ENCODE measurements around the gene GOLGA1.

GOLGA1 gene

DNA sequence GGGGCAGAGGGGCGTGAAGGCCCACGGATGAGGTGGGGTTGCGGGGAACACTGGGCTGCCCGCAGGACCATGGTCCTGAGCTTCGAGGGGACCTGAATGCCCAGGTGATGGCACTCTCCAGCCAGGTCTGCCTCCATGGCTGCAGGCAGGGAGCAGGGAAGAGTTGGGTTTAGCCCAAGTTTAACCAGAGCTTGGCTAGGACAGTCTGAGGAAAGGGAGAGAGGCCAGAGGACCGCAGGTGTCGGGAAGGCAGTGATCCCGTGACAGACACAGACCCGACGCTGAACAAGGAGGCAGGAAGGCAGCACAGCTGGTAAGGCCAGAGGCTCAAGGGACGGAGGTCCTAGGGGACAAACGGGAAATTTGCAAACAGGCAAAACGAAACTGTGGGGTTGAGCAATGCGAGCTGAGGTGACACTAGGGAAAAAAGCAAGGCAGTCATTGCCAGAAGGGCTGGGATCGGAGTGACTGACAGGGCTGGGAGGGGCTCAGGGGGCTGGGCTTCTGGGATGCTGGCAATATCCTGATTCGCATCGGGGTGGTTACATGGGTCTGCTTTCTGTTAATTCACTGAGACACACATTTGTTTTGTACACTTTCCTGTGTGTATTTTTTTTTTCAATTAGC, 53.9 kb downstream of the GOLGA1 start:
- no peak for DNase-seq (ENCODE audit: extremely low read depth in 1 of 2, low read depth in 1 of 2)

DNA sequence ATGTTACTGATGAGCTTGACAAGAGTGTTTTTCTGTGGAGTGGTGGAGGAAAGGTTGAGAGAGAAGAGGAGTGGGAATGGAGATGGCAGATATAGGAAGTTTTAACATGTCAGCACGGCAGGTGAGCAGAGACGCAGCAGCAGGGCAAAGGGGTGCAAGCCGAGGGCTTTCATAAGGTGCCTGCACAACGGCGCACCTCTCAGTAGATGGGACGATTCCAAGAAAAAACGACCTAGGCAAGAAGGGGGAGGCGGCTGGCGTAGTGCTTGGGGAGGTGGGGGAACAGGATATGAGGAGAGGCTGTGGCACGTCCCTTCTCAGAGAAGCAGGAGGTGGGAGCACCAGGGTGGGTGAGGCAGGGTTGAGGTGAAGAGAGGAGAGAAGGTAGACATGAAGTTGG, 54.4 kb downstream of the GOLGA1 start:
- DNase-seq (ENCODE audit: extremely low read depth in 1 of 2, low read depth in 1 of 2), result no peak

DNA sequence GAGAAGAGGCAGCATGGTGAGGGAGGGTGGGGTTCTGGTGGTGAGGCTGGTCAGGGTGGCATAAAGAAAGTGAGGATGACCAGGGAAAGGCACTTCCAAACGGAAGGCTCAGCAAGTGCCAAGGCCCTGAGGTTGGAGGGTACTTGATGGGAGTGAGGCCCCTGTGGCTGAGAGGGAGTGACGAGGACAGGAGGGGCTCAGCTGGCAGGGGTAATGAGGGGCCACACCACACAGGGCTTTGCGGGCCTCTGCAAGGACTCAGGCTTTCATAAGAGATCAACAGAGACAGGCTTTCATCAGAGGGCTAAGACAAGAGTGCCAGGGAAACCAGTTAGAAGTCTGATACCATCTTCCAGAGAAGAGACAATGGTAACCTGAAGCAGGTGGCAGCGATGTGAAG, 55.3 kb downstream of the GOLGA1 start:
- DNase-seq (ENCODE audit: extremely low read depth in 1 of 2, low read depth in 1 of 2), result no peak

DNA sequence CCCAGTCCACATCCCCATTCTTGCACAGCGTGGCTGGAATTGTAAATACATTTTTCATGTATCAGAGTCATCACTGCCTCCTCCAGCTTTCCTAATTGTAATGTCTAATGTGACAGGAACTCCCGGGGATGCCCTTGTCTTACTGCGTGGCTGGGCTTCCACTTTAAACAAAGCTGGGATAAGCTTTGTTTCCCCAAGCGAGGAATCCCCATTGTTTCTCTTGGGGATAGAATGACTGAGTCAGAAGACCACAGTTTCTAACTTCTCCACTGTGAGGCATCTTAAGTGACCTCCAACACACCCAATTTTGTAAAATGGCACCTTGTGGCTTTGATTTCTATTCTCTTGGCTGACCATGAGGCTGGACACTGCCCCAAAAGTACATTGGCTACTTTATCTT, 56.5 kb downstream of the GOLGA1 start:
- DNase-seq (ENCODE audit: extremely low read depth in 1 of 2, low read depth in 1 of 2), result no peak

DNA sequence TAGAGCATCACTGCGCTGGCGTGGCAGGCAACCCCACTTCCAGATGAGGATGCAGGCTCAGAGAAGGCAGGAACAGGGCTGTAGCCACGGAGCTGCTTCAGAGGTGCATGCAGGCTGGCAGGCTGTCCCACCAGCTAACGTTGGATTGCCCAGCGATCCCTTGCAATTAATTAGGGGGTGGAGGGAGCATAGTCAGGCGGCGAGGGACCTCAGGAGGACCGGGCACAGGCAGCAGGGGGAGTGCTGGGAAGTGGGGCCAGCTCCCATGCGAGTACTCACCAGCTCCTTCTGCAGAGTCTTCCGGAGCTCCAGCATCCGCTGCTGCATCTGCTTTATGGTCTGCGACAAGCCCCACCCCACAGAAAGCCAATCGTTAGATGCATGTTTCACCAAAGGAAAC, 58.7 kb downstream of the GOLGA1 start:
- no peak for DNase-seq (ENCODE audit: extremely low read depth in 1 of 2, low read depth in 1 of 2)

DNA sequence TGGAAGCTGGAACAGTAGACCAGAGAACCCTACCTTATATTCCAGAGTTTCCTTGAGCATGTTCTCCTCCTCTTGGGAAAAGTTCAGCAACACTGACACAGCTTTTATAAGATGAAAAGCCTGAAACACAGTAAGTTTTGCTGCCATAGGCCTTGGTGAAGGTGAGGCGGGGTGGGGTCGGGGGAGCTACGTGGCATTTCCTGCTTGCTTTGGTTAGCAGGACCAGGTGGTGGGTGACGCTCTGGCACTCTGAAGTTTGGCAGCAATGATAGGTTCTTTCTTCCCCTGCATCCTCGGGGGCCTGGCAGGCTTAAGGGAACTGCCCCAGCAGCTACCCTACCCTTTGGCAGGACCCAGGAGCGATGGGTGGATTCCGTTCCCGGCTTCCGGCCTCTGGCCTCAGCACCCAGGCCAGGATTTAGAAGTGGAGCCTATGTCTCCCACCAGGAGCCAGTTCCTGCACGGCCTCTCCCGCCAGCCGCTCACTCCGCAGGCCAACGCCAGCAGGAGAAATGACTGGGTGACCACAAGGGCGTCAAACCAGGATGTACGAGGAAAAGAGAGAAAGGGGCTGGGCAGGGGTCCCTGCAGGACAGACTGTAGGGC, 59.6 kb downstream of the GOLGA1 start:
- DNase-seq (ENCODE audit: extremely low read depth in 1 of 2, low read depth in 1 of 2), result no peak

DNA sequence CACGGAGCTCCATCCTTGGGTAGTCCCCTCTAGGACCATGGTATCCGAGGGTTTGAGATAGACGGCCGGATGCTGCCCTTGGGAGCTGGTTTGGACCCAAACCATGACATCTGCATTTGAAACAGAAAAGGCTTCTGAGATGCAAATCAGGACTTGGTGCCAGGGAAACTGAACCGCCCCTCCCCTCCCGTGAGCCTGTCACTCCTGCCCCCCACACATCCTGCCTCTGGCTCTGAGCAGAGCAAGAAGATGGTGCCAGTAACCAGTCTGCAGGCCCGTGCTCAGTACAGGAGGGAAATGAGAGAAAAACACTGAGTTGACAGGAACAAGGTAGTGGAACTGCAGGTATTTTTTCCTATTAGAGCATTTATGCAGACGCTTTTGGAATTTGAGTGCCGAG, 60.4 kb downstream of the GOLGA1 start:
- no peak for DNase-seq (ENCODE audit: extremely low read depth in 1 of 2, low read depth in 1 of 2)

DNA sequence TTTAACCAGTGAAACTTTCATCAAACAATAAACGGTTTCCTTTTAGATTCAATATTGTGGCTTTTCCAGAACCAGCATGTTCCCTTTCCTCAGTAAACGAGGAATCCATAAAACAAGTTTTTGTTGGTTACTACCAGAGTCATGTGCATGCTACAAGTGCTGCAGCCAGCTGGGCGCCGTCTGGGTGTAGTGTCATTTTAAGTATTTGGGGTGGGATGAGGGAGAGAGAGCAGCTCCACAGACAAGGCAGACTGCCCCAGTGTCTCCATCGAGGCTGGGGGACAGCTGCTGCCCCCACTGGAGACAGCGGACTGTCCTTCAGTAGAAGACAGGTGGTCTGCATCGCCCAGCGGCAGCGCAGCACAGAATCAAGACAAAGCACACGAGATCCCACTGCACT, 61.7 kb downstream of the GOLGA1 start:
- no peak for DNase-seq (ENCODE audit: extremely low read depth in 1 of 2, low read depth in 1 of 2)

DNA sequence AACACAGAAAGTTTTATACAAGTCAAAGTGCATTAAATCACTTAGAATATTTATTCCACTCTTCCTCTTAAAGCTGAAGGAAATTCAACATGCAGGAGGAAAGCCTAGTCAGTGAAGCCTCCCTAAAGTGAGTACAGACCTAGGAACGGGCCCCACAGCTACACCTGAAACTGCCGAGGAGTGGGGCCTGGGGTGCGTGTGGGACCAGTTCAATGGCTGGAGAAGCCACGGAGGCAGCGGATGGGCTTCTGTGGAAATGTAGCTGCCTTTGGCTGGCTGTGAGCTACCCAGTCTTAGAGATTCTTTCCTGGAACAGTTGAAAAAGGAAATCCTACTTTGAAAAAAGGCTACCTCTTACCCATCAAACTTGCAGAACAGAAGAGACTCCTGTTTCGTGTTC, 62.4 kb downstream of the GOLGA1 start:
- no peak for DNase-seq (ENCODE audit: extremely low read depth in 1 of 2, low read depth in 1 of 2)

DNA sequence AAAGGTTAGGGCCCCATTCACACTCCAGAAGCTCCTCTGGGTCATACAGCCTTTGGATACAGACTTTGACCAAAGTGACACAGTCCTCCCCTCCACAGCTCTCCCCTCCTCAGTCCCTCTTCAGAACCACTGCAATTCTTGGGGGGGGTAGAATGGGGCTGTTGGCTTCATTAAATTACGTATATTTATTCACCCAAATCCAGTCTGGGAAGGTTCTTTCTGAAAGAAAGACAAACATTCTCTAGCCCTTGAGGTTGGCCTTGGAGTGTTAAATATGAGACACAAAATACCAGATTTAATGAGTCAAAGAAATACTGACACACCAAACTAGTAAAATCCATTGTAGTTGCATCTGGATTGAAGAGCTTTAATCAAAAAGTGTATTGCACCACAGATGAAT, 62.9 kb downstream of the GOLGA1 start:
- no peak for DNase-seq (ENCODE audit: extremely low read depth in 1 of 2, low read depth in 1 of 2)

DNA sequence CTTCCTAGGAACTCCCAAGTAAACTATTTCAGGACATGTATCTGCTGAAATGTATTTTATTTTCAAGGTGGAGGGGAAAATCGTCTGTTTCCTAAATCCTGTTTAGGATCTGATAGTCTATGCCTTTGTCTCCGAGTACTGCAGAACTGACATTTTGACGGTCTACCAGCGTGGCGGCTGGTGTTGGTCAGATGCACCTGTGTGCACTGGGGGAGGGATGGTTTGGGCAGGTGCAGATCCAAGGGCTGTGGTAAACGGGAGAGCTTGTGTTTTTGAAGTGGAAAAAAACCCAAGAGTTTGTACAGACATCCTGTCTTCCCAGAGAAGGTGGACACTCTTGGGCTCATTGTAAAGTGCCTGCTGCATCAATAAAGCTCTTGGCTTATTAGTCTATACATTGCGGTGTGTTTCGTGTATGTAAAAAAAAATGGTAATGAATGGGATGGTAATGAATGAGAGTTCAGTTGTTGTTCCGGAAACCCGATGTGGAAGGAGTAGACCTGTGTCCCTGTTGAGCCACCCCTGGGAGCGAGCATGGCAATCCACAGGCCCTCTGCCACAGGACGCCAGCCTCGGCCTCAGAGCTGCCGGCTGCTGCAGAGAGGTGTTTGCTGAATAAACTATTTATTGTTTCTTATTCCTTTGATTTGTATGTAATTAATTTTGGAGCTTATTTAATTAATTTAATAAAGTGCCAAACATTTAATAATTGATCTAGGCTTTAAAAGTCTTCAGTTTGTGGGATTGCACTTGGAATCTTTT, 63.7 kb downstream of the GOLGA1 start:
- DNase-seq (ENCODE audit: extremely low read depth in 1 of 2, low read depth in 1 of 2), result no peak

DNA sequence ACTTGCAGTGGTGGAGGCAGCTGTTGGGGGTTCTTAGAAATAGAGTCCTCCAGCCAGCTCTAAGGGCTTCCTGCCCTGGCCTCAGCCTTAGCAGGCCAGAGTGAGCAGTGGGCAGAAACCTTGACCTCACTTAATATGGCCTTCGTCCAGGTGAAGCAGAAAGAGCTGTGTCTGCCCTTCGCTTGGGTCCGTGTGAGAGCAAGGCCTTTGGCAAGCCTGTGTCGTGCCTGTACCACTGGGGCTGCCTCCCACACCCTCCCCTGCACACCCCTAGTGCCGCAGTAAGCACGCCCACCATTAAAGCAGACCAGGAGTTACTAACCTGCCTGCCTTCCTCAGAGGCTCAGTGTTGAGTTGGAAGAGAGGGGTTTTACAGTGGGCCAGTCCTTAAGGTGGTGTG, 65.4 kb downstream of the GOLGA1 start:
- no peak for DNase-seq (ENCODE audit: extremely low read depth in 1 of 2, low read depth in 1 of 2)

DNA sequence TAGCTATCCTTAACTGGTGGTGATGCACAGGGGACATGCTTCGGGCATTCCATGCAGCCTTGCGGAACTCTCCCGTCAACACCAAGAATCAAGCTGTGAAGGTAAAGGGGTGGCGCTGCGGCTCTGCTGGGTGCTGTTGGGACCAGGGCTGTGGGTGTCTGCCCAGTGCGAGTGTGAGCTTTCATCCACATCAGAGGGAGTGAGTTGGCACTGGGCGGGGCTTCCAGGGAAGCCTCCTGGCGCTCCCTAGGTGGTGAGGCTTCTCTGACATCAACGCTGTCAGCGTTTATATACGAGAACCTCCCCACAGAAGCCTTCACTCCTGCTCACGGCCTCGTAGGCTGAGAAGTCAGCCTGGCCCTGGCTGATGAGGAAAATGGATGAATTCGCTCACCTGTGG, 67.2 kb downstream of the GOLGA1 start:
- DNase-seq (ENCODE audit: extremely low read depth in 1 of 2, low read depth in 1 of 2), result no peak

DNA sequence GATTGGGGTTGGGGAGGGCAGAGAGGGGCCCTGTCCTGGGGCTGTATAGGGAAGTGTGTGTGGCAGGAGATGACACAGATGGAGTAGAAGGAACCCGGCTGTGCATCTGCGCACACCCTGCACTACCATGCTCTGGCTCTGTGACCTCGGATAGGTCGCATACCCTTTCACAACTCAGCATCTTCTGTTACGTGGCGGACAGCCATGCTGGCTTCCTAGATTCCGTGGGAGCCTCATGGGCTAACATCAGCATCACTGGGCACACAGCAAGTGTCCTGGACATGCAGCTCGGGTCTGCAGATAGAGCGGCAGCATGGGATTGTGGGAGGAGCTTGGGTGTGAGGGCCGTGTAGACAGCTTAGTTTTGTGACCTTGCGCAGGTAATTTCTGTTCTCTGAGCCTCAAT, 69.7 kb downstream of the GOLGA1 start:
- DNase-seq (ENCODE audit: extremely low read depth in 1 of 2, low read depth in 1 of 2), result no peak

DNA sequence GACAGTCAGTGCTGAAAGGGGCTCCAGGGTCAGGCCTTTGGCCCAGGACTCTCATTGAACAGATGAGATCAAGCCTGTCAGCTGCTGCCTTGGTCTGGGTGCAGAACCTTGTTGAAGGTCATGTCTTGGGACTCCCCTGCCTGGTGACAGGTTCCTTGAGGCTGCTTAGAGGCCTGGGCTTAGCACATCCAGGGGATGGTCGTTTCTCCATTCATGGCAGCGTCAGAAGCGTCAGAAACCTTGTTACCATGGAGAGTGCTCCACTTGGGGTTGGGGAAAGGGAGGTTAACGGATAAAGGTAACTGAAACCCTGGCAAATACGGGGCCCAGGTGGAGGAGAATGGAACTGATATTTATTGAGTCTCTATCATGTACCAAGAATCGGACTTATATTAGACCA, 70.2 kb downstream of the GOLGA1 start:
- DNase-seq (ENCODE audit: extremely low read depth in 1 of 2, low read depth in 1 of 2), result no peak

DNA sequence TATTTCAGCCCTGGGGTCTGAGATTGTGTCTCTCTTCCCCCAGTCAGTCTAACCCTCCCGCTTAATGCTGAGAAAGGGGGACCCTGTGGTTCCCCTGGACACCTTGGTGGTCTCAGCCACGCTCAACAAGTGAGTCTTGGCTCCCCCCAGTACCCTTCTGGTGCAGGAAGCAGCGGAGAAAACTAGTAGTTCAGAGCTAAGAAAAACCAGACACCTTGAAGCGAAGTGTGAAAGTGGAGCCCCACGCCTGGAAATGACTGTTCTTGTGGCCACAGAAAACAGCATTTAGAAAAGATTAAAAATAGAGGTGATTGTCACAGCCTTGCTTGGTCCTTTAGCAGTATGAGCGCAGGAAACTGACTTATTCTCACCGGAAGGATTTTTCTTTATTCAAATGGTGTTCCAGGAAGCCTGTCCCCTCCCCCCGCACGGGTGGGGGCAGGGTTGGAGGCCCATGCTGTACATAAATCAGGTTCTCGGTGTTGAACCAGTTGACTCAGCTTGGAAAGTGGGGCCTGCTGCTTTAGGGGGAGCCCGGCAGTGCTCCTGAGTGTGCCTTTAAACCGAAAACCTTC, 70.8 kb downstream of the GOLGA1 start:
- DNase-seq (ENCODE audit: extremely low read depth in 1 of 2, low read depth in 1 of 2), result peak; percentile 54

DNA sequence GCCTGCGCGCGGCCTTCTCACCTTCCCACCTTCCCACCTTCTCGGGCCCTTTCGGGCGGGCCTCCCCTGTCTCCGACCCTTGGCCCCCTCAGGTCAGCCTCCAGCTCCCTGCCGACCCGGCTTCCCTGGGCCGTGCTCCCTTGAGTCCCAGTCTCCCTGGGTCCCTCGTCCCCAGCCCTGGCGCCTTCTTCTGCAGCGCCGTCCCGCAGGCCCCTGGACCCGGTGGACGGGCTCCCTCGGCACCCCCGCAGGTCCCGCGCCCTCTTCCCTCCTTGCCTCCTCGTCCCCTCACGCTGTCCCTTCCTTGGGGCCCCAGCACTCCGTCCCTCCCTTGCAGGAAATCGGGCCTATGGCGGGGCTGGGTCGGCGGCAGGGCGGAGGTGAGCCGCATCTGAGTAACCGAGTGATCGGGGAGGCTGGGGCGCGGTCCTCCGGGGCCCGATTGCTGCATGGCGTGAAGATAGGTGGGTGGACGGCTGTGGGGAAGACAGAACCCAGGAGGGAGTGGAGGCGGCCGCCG, 71.4 kb downstream of the GOLGA1 start:
- DNase-seq (ENCODE audit: extremely low read depth in 1 of 2, low read depth in 1 of 2), result peak in 1 of 2 donors; percentile 22

DNA sequence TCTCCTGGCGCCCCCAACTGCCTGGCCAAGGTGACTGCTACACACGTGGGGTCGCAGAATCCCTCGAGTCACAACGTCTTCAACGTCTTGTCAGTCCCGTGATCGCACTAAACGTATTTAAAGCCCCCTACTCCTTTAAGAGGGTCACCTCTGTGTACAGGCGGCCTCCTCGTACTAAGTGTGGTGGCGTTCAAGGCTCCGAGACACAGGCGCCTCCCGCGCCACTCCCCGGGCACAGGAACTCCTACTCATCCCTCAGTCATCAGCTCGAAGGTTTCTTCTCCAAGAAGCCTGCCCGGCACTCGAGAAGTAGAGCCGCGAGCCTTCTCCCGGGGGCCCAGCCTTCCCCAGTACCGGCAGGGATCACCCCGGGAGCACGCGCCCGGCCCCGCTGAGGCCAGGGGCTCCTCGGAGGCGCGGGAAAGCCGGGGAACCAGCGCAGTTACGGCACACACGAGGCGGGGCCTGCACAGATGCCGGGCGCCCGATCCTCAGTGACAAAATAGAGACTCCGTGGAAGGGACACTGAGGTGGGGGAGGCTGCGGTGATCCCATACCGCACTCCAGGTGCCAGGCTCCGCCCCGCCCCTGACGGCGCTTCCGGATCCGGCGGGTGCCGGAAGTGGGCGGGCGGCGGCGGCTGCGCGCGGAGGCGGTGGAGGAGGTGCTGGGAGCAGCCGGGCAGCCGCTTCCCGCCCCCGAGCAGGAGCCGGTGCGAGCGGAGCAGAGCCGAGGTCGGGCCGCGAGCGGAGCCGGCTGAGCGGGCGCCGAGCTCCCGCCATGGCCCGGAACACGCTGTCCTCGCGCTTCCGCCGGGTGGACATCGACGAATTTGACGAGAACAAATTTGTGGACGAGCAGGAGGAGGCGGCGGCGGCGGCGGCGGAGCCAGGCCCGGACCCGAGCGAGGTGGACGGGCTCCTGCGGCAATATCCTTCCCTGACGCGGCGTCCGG, 72.1 kb downstream of the GOLGA1 start:
- peak; percentile 59 to 88 for DNase-seq (ENCODE audit: extremely low read depth in 1 of 2, low read depth in 1 of 2)

DNA sequence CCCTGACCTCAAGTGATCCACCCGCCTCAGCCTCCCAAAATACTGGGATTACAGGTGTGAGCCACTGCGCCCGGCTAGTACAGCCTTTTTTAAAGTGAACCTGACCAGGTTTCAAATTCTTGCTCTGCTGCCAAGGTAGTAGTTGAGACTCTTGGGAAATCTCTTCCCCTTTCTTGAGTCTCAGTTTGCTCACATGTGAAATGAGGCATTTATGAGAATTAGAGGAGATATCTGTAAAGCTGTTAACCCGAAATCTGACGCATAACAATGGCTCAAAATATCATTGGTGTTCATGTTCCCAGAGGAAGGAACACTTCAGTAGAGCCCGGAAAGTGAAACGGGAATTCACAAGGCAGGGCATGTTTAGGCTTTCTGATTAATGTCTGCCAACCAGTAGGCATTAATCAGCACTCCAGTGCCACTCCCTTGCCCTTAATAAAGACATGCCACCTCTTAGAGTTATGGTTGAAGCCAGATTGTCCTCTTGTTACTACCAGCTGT, 77.5 kb downstream of the GOLGA1 start:
- DNase-seq (ENCODE audit: extremely low read depth in 1 of 2, low read depth in 1 of 2), result no peak
